ENCODE data around the gene CD99L2.

Gene CD99L2

DNA sequence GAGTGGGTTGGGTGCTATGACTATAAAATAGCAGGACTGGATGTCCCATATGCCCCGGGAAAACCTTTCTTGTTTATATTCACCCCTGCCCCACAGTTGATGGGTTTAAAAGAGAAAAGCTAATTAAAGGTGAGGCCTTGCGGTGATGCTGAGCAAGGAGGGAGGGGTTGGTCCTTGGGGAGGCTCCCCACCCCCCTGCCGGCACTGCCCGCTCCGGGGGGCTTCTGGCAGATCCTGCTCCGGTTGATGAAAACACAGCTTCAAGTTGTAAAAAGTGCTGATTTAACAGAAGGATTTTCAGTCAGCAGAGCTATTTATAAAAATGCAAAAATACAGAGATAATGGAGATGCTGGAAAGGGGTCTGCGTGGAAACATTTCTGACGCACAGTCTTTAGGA is 136.7 kb downstream of the CD99L2 start:
- DNase-seq = no peak

GRCh38 chrX:150761176-150761818 is 137.2 kb downstream of the CD99L2 start:
- DNase-seq = no peak

DNA sequence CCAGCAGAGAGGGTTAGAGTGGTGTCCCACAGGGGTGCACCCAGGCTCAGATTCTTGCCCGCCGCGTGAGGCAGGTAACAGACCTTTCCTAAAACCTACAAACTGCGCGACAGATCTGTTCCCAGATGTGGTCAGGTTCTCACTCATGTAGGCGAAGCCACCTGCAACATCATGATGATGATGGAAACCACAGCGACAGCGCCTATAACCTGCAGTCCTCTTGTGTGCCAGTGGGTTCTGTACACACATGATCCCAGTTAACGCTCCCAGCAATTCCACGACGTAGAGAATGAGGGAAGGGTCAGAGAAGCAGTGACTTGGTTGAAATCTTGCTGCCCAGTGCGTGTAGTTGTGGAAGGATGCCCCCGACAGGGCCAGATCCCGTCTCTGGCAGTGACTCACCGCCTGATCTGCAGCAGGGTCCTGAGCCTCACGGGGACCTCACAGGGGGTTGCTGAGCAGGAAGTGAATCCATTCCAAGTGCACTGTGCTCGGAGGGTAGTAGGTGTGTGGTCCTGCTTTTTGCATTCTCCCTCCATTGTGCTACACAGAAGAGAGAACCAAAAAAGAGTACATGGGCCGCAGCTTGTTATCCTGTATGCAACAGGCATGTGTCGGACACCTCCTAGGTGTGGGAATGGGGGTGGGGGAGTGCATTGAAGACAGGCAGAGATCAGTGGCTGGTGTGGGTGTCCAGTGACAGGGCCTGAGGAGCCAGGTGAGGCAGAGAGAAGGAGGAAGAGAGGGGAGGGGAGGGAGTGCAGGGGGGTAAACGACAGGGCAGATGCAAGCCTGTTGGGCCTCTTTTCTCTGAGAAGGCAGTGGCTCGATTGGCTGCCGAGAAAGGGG is 138.7 kb downstream of the CD99L2 start:
- DNase-seq = no peak

GRCh38 chrX:150757371-150757770 is 141.1 kb downstream of the CD99L2 start:
- no peak for DNase-seq

GRCh38 chrX:150753968-150754367 is 144.5 kb downstream of the CD99L2 start:
- no peak for DNase-seq

GRCh38 chrX:150753357-150753756 is 145.1 kb downstream of the CD99L2 start:
- DNase-seq = no peak

DNA sequence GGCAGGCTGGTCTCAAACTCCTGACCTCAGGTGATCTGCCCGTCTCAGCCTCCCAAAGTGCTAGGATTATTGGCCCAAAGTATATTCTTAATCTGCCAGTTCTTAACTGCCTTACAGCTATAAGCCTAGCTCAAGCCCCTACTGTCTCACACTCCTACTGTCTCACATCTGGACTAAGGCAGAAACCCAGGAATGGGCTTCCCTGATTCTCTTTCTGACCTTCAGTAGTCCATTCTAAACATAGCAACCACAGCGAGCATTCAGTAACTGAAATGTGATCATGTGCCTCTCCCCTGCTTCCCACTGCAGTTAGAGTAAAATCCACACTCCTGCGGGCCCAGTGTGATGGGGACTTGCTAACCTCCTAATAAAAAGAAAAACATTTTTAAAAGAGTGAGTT is 146.3 kb downstream of the CD99L2 start:
- DNase-seq = no peak

GRCh38 chrX:150736475-150736874 is 162.0 kb downstream of the CD99L2 start:
- DNase-seq = no peak

DNA sequence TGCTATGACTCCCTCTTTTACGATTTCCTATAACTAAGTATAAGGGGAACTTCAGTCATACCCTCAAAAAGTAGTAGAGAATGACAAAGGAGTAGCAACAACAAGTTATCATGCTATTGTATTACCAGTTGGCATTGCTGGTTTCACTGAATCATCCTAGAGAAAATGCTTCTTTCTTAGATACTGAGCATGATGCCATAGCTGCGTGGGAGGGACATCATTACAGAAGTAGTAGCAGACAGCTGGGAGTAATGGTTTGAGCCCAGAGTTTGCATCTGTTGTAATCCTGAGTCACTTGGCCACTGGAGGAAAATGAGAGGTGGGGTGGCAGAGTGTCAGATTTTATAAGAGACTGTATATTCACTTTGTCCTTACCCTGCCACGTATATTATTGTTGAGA is 166.7 kb downstream of the CD99L2 start:
- DNase-seq = no peak

GRCh38 chrX:150730719-150731118 is 167.7 kb downstream of the CD99L2 start:
- no peak for DNase-seq

DNA sequence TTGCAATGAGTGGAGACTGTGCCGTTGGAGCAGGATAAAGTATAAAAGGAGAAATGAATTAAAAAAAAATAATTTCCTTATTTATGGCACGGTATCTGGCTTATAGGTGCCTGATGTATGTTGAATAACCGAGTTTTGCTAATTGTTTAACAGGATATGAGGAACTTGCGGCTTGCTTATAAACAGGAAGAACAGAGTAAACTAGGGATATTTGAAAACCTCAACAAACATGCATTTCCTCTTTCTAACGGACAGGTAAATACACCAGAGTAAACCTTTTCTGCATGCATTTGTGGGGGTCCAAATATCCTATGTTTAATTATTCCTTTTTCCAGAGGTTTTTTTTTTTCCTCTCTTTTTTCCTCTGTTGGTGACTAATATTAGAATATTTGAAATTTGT is 168.5 kb downstream of the CD99L2 start:
- no peak for DNase-seq

DNA sequence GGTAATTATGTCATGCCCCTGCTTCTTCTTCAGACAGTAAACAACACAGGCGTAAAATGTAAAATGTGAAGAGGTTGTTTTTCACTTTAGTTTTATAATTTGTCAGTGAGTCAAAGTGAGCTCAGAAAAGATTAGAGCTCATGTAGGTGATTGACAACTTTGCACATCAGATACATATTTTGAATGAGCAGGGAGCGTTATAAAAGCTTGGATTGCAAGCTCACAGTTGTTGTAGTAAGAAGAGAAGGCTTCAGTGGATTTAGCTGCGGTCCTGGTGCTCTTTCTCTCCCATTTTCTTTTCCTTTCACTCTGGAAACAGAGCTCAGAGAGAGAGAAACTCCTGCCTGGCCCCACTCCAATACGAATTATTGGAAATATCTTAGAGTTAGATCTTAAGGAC is 178.8 kb downstream of the CD99L2 start:
- DNase-seq = no peak

All from DMS79 (cell line).